Liver (tissue), 9 donors: Measurements from ENCODE around the gene SNX9. TPM values are rescaled to one million over a fixed set of nuclear protein-coding genes. Genes with fewer than 3 reads are reported as not detected.
"Not testable (repeated sequence)": the region's sequence is repeated elsewhere in the genome, so short reads cannot be mapped to it uniquely, and the experiment has no call there.

Experiments
- DNase-seq: peaks from one replicate; pipeline ENCODE4 v3.0.0-alpha.2; 2017; ENCODE audit warnings: low spot score
- H3K27ac ChIP-seq, 2 donors: one replicate each; pipeline ENCODE4 v1.7.0; 2013; ENCODE audit warnings: inconsistent platforms in 2 of 2, low read length in 2 of 2, control low read depth in 1 of 2, low read depth in 1 of 2, mild to moderate bottlenecking in 1 of 2
- H3K27me3 ChIP-seq, 4 donors: one replicate each; pipeline versions ENCODE4 v1.6.1 to v1.7.0; 2013; ENCODE audit warnings: low read length in 3 of 4, inconsistent platforms in 1 of 4, mild to moderate bottlenecking in 1 of 4, moderate library complexity in 1 of 4; ENCODE audit not compliant: control insufficient read depth in 4 of 4, insufficient read depth in 4 of 4
- H3K36me3 ChIP-seq, 4 donors: one replicate each; pipeline versions ENCODE4 v1.6.1 to v1.7.0; 2013; ENCODE audit warnings: low read length in 3 of 4, mild to moderate bottlenecking in 3 of 4, low read depth in 1 of 4, moderate library complexity in 1 of 4; ENCODE audit not compliant: control insufficient read depth in 4 of 4, insufficient read depth in 3 of 4
- H3K4me1 ChIP-seq, 4 donors: one replicate each; pipeline versions ENCODE4 v1.6.1 to v1.7.0; 2013; ENCODE audit warnings: low read length in 3 of 4, mild to moderate bottlenecking in 3 of 4, moderate library complexity in 1 of 4; ENCODE audit not compliant: control insufficient read depth in 4 of 4, insufficient read depth in 4 of 4
- H3K4me3 ChIP-seq, 3 donors: one replicate each; pipeline versions ENCODE4 v1.6.1 to v1.7.0; 2013; ENCODE audit warnings: low read length in 3 of 3, control low read depth in 1 of 3, low read depth in 1 of 3, mild to moderate bottlenecking in 1 of 3
- H3K9ac ChIP-seq, 2 donors: one replicate each; pipeline ENCODE4 v1.7.0; 2013; ENCODE audit warnings: low read length in 2 of 2, mild to moderate bottlenecking in 2 of 2, moderate library complexity in 2 of 2, control low read depth in 1 of 2, low read depth in 1 of 2
- H3K9me3 ChIP-seq, 4 donors: one replicate each; pipeline versions ENCODE4 v1.6.1 to v1.7.0; 2013; ENCODE audit warnings: low read length in 3 of 4; ENCODE audit not compliant: control insufficient read depth in 4 of 4
- EGR1 ChIP-seq, 2 donors: IDR thresholded peaks; 2 replicates each; pipeline ENCODE4 v1.6.1; 2016 to 2018; ENCODE audit warnings: antibody characterized with exemption in 2 of 2, low read depth in 2 of 2
- FOXA1 ChIP-seq: IDR thresholded peaks from 2 replicates; pipeline ENCODE4 v1.6.1; 2016; ENCODE audit warnings: antibody characterized with exemption
- FOXA2 ChIP-seq: IDR thresholded peaks from 2 replicates; pipeline ENCODE4 v1.6.1; 2016; ENCODE audit warnings: antibody characterized with exemption
- GABPA ChIP-seq, 2 donors: IDR thresholded peaks in 1 of 2; conservative IDR thresholded peaks in 1 of 2; 2 replicates each; pipeline ENCODE4 v1.6.1; 2016; ENCODE audit warnings: antibody characterized with exemption in 2 of 2, mild to moderate bottlenecking in 1 of 2, moderate library complexity in 1 of 2
- HNF4A ChIP-seq, 2 donors: conservative IDR thresholded peaks; 2 replicates each; pipeline ENCODE4 v1.6.1; 2016; ENCODE audit warnings: antibody characterized with exemption in 2 of 2, mild to moderate bottlenecking in 2 of 2
- HNF4G ChIP-seq: IDR thresholded peaks from 2 replicates; pipeline ENCODE4 v1.6.1; 2016; ENCODE audit warnings: antibody characterized with exemption
- JUND ChIP-seq, 2 donors: IDR thresholded peaks; 2 replicates each; pipeline ENCODE4 v1.6.1; 2016; ENCODE audit warnings: antibody characterized with exemption in 2 of 2
- NR2F2 ChIP-seq: IDR thresholded peaks from 2 replicates; pipeline ENCODE4 v1.6.1; 2016; ENCODE audit warnings: antibody characterized with exemption
- RAD21 ChIP-seq, 2 donors: IDR thresholded peaks; 2 replicates each; pipeline ENCODE4 v1.6.1; 2016; ENCODE audit warnings: antibody characterized with exemption in 2 of 2, mild to moderate bottlenecking in 2 of 2
- RXRA ChIP-seq, 2 donors: IDR thresholded peaks; 2 replicates each; pipeline ENCODE4 v1.6.1; 2017 to 2018; ENCODE audit warnings: antibody characterized with exemption in 2 of 2, mild to moderate bottlenecking in 1 of 2
- SP1 ChIP-seq: IDR thresholded peaks from 2 replicates; pipeline ENCODE4 v1.6.1; 2018; ENCODE audit warnings: antibody characterized with exemption, mild to moderate bottlenecking
- TAF1 ChIP-seq: conservative IDR thresholded peaks from 2 replicates; pipeline ENCODE4 v1.6.1; 2016; ENCODE audit warnings: antibody characterized with exemption, mild to moderate bottlenecking
- YY1 ChIP-seq: IDR thresholded peaks from 2 replicates; pipeline ENCODE4 v1.6.1; 2016; ENCODE audit warnings: antibody characterized with exemption, mild to moderate bottlenecking
- WGBS: extraction: QIAGEN DNeasy Blood & Tissue Kit; methylation state at CpG from one replicate; pipeline ENCODE4 v1.1.7; 2013; 5-methylcytosine and 5-hydroxymethylcytosine counted together
- polyA plus RNA-seq, 2 donors: library from polyadenylated mRNA; stranded (reverse) in 1 of 2; unstranded in 1 of 2; fragments of 200-250 nt in 1 of 2; fragments of >200 nt in 1 of 2; fragmentation: Nextera tagmentation in 1 of 2; extraction: Ambion mirVana in 1 of 2; gene quantifications; one replicate each; pipeline versions ENCODE4 v1.2.1 to v1.2.3, GENCODE V29; 2013 to 2015
- total RNA-seq, 2 donors: library from RNA; depleted of rRNA; stranded (reverse); fragments of >200 nt; gene quantifications; one replicate each; pipeline ENCODE4 v1.2.3, GENCODE V29; 2014
- TF ChIP-seq, protein P1 (sequence below): fragments of 150-350 bp; IDR thresholded peaks from 2 replicates; pipeline ENCODE4 v1.5.1; 2017; ENCODE audit warnings: improper control_type of control experiment, low read depth, low read length; ENCODE audit not compliant: missing input control
- TF ChIP-seq, protein P2 (sequence below): IDR thresholded peaks from 2 replicates; pipeline ENCODE4 v1.6.1; 2016; ENCODE audit warnings: antibody characterized with exemption, mild to moderate bottlenecking
- TF ChIP-seq, protein P3 (sequence below): IDR thresholded peaks from 2 replicates; pipeline ENCODE4 v1.6.1; 2016; ENCODE audit warnings: antibody characterized with exemption
- TF ChIP-seq, protein P4 (sequence below): IDR thresholded peaks from 2 replicates; pipeline ENCODE4 v1.6.1; 2016; ENCODE audit warnings: antibody characterized with exemption
- TF ChIP-seq, protein P5 (sequence below): IDR thresholded peaks from 2 replicates; pipeline ENCODE4 v1.6.1; 2016; ENCODE audit warnings: antibody characterized with exemption
- donor health status: healthy.
- donor health status: healthy.
- donor health status: healthy.
- donor health status: healthy.
- donor health status: healthy.

Gene SNX9
- total and polyA plus RNA-seq, 4 donors: 16.4 to 31.0 (median 22.3) TPM

DNA sequence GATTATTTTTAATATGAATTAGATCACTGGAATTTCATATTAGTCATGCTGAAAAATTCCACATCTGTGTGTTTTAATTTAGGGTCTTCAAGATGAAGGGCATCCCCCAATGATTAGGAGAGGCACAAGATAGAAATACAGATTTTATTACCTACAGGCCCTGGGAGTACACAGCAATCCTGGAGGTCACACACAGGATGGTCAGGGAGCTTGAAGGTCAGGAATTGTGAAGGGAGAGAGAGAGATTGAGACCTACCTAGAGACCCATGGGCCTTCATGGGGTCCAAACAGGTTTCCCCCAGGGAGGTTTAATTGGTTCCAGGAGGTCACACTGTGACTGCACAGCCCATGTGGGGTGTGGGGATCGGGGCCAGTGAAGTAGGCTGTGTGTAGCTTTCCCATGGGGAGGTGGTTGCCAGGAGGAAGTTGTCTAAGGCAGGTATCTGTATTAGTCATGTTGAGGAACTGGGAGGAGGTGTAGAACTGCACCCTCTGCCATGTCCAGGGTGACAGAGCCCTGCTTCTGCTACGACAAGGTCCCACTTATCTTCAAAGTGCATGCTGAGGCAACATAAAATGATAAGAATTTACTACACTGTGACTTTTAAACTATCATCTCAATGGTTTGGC is 18.3 kb downstream of the SNX9 start:
- DNase-seq: peak; percentile 63
- Histone ChIP-seq H3K27ac (no peak overlapping the region), H3K9me3 (no peaks in the 10 kb centered on the region), H3K4me3 (no peak overlapping the region), H3K27me3 (no peaks in the 10 kb centered on the region), H3K9ac (no peak overlapping the region), H3K4me1 (peaks cover 0 to 18% (median 14%) of the 10 kb centered on the region in 4 donors), H3K36me3 (no peaks in the 10 kb centered on the region)
- TF ChIP-seq, protein P1, sequence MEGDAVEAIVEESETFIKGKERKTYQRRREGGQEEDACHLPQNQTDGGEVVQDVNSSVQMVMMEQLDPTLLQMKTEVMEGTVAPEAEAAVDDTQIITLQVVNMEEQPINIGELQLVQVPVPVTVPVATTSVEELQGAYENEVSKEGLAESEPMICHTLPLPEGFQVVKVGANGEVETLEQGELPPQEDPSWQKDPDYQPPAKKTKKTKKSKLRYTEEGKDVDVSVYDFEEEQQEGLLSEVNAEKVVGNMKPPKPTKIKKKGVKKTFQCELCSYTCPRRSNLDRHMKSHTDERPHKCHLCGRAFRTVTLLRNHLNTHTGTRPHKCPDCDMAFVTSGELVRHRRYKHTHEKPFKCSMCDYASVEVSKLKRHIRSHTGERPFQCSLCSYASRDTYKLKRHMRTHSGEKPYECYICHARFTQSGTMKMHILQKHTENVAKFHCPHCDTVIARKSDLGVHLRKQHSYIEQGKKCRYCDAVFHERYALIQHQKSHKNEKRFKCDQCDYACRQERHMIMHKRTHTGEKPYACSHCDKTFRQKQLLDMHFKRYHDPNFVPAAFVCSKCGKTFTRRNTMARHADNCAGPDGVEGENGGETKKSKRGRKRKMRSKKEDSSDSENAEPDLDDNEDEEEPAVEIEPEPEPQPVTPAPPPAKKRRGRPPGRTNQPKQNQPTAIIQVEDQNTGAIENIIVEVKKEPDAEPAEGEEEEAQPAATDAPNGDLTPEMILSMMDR: no peak
- TF ChIP-seq YY1: no peak
- 78% methylated on average over 2 of the region's 2 CpGs for WGBS

DNA sequence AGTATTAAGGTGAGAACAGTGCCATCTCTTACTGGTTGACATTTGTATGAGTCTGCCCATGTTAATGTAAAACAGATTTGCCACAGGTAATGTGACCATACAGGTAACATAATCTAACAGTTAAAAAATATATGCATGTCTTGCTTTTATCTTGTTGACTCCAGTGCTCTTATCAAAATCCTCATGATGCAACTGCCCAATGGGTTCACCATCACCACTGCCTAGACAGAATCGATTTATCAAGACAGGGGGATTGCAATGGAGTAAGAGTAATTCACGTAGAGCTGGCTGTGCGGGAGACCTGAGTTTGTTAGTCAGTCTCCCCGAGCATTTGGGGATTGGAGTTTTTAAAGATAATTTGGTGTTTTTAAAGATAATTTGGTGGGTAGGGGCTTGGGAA is 19.2 kb downstream of the SNX9 start:
- WGBS: 97% methylated on average over 4 of the region's 4 CpGs
- Histone ChIP-seq H3K4me1 (peaks cover 0 to 18% (median 14%) of the 10 kb centered on the region in 4 donors), H3K9me3 (no peaks in the 10 kb centered on the region)

DNA sequence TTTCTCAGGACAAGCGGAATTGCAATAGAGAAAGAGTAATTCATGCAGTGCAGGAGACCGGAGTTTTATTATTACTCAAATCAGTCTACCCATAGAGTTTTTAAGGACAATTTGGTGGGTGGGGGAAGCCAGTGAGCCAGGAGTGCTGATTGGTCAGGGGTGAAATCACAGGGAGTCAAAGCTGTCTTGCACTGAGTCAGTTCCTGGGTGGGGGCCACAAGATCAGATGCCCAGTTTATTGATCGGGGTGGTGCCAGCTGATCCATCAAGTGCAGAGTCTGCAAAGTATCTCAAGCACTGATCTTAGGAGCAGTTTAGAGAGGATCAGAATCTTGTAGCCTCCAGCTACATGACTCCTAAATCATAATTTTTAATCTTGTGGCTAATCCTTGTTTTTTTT is 21.1 kb downstream of the SNX9 start:
- not testable (repeated sequence) for H3K27me3 ChIP-seq, H3K9me3 ChIP-seq, H3K4me3 ChIP-seq, H3K36me3 ChIP-seq, DNase-seq, H3K27ac ChIP-seq, H3K9ac ChIP-seq
- peaks cover 0 to 13% (median 7%) of the 10 kb centered on the region in 4 donors for H3K4me1 ChIP-seq
- 98% methylated on average over 3 of the region's 3 CpGs for WGBS

More for the DNA sequence above, 19.2 kb downstream of the SNX9 start:
- Histone ChIP-seq H3K9ac (no peak overlapping the region), H3K27me3 (no peaks in the 10 kb centered on the region), H3K36me3 (no peaks in the 10 kb centered on the region), H3K4me3 (no peak overlapping the region), H3K27ac (no peak overlapping the region)
- TF ChIP-seq TAF1: no peak
- TF ChIP-seq GABPA (IDR thresholded peaks at IDR 0.05 in 1 of 2, conservative IDR thresholded peaks at IDR 0.05 in 1 of 2): no peak
- TF ChIP-seq JUND (IDR thresholded peaks at IDR 0.05): no peak
- TF ChIP-seq SP1: no peak
- no peak for TF ChIP-seq EGR1 (IDR thresholded peaks at IDR 0.05; ENCODE audit: low read depth in 2 of 2)
- TF ChIP-seq, protein P1: no peak
- no peak for TF ChIP-seq HNF4G
- TF ChIP-seq, protein P2, sequence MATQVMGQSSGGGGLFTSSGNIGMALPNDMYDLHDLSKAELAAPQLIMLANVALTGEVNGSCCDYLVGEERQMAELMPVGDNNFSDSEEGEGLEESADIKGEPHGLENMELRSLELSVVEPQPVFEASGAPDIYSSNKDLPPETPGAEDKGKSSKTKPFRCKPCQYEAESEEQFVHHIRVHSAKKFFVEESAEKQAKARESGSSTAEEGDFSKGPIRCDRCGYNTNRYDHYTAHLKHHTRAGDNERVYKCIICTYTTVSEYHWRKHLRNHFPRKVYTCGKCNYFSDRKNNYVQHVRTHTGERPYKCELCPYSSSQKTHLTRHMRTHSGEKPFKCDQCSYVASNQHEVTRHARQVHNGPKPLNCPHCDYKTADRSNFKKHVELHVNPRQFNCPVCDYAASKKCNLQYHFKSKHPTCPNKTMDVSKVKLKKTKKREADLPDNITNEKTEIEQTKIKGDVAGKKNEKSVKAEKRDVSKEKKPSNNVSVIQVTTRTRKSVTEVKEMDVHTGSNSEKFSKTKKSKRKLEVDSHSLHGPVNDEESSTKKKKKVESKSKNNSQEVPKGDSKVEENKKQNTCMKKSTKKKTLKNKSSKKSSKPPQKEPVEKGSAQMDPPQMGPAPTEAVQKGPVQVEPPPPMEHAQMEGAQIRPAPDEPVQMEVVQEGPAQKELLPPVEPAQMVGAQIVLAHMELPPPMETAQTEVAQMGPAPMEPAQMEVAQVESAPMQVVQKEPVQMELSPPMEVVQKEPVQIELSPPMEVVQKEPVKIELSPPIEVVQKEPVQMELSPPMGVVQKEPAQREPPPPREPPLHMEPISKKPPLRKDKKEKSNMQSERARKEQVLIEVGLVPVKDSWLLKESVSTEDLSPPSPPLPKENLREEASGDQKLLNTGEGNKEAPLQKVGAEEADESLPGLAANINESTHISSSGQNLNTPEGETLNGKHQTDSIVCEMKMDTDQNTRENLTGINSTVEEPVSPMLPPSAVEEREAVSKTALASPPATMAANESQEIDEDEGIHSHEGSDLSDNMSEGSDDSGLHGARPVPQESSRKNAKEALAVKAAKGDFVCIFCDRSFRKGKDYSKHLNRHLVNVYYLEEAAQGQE: no peak
- TF ChIP-seq, protein P3, sequence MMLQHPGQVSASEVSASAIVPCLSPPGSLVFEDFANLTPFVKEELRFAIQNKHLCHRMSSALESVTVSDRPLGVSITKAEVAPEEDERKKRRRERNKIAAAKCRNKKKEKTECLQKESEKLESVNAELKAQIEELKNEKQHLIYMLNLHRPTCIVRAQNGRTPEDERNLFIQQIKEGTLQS: no peak
- TF ChIP-seq NR2F2: no peak
- no peak for TF ChIP-seq YY1
- no peak for TF ChIP-seq FOXA1
- TF ChIP-seq, protein P4, sequence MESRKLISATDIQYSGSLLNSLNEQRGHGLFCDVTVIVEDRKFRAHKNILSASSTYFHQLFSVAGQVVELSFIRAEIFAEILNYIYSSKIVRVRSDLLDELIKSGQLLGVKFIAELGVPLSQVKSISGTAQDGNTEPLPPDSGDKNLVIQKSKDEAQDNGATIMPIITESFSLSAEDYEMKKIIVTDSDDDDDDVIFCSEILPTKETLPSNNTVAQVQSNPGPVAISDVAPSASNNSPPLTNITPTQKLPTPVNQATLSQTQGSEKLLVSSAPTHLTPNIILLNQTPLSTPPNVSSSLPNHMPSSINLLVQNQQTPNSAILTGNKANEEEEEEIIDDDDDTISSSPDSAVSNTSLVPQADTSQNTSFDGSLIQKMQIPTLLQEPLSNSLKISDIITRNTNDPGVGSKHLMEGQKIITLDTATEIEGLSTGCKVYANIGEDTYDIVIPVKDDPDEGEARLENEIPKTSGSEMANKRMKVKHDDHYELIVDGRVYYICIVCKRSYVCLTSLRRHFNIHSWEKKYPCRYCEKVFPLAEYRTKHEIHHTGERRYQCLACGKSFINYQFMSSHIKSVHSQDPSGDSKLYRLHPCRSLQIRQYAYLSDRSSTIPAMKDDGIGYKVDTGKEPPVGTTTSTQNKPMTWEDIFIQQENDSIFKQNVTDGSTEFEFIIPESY: no peak
- TF ChIP-seq RAD21 (IDR thresholded peaks at IDR 0.05): no peak
- TF ChIP-seq RXRA (IDR thresholded peaks at IDR 0.05): no peak
- TF ChIP-seq, protein P5, sequence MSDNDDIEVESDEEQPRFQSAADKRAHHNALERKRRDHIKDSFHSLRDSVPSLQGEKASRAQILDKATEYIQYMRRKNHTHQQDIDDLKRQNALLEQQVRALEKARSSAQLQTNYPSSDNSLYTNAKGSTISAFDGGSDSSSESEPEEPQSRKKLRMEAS: no peak
- TF ChIP-seq FOXA2: no peak
- TF ChIP-seq HNF4A (conservative IDR thresholded peaks at IDR 0.05): no peak
- DNase-seq: no peak
